Epithelial cell of proximal tubule (primary cell): Measurements from ENCODE around the gene TNIK. TPM values are rescaled to one million over a fixed set of nuclear protein-coding genes. Genes with fewer than 3 reads are reported as not detected.
A peak's percentile ranks its signal among the peaks of the same experiment; 100 is the strongest.

Source experiments
- DNase-seq: peaks from one replicate; pipeline ENCODE4 v3.0.0-alpha.2; 2011; ENCODE audit warnings: low read depth
- H3K4me3 ChIP-seq: 2 replicates; pipeline ENCODE4 v1.5.1; 2011; ENCODE audit warnings: low read depth, mild to moderate bottlenecking, low read length
- total RNA-seq: library from RNA; depleted of rRNA; stranded (reverse); fragments of >200 nt; gene quantifications from 2 replicates; pipeline ENCODE4 v1.2.3, GENCODE V29; 2015
- TF ChIP-seq, protein P1 (sequence below): conservative IDR thresholded peaks from 2 replicates; pipeline ENCODE4 v1.5.1; 2012; ENCODE audit warnings: low read depth, mild to moderate bottlenecking, low read length

TNIK gene
- total RNA-seq, 1 donor from 2014 or later, result 11.8 TPM

DNA sequence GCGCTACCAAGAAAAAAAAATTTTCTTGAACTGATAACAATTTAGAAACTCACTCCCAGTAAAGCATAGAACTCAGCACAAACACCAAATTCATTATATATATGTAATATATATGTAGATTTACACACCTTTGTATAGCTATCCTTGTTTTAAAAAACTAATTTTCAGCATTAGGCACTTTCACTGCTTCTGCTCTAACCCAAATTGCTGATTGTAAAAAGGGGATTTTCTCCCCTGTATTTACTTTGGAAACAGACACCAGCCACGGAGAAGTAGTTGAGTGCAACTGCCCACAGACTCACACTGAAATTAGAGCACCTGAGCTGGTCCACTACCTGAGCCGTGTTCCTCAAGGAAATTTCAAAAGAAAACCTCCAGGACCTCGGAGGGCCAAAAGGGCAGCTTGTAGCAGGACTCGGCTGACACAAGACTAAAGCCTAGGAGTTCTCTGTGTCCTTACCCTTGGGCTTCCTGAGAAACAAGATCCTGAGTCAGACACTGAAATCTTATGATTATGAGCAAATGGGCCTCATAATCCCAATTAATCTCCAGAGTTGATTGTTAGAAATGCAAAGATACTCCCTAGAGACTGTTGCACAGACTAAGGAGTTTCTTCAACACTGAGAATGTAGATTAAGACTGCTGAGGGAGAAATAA lies 106.0 kb downstream of the TNIK start:
- TF ChIP-seq, protein P1, sequence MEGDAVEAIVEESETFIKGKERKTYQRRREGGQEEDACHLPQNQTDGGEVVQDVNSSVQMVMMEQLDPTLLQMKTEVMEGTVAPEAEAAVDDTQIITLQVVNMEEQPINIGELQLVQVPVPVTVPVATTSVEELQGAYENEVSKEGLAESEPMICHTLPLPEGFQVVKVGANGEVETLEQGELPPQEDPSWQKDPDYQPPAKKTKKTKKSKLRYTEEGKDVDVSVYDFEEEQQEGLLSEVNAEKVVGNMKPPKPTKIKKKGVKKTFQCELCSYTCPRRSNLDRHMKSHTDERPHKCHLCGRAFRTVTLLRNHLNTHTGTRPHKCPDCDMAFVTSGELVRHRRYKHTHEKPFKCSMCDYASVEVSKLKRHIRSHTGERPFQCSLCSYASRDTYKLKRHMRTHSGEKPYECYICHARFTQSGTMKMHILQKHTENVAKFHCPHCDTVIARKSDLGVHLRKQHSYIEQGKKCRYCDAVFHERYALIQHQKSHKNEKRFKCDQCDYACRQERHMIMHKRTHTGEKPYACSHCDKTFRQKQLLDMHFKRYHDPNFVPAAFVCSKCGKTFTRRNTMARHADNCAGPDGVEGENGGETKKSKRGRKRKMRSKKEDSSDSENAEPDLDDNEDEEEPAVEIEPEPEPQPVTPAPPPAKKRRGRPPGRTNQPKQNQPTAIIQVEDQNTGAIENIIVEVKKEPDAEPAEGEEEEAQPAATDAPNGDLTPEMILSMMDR, result no peak
- DNase-seq, result no peak
- H3K4me3 ChIP-seq, result no peak overlapping the region

DNA sequence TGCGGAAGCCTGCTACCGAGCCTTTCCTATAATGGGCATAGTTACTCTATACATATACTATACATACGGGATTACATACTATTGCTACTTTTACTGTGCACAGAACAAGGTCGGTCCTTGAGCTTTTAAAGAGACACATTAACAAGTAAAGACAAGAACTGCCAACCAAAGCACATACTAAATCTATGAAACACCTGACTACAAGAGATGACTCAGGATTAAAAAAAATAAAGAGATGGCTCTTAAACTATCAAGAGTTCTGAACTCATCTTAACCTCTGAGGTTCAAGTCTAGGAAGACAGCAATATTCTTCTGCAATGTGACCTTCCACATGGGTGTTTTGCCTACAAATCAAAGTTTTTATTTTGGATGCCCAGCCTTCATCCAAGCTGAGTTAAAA lies 106.8 kb downstream of the TNIK start:
- DNase-seq, result no peak
- TF ChIP-seq, protein P1, result no peak
- H3K4me3 ChIP-seq, result no peak overlapping the region

DNA sequence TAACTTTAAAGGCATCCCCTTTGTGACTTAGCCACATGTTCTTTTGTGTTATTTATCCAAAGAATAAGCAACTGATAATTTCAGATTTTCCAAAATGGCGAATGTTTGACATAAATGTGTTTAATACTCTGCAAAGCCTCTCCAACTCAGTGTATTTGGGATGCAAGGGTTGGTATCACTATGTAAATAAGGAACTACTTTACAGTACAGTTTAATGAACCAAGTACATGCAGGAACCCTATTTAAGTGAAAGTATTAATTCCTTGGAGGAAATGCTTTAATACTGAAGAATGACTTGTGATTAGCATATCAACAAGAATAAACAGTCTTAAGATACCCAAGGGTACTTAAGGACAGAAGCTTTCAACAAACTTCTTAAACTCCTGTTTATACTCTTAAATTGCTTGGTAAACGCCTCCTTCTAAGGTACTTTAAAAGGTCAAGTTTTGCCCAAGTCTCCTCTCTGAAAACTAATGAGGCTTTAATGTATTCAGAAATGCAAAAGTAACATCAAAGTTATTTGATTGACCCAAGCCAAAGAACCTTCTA lies 107.7 kb downstream of the TNIK start:
- DNase-seq, result no peak
- TF ChIP-seq, protein P1, result no peak
- no peak overlapping the region for H3K4me3 ChIP-seq

DNA sequence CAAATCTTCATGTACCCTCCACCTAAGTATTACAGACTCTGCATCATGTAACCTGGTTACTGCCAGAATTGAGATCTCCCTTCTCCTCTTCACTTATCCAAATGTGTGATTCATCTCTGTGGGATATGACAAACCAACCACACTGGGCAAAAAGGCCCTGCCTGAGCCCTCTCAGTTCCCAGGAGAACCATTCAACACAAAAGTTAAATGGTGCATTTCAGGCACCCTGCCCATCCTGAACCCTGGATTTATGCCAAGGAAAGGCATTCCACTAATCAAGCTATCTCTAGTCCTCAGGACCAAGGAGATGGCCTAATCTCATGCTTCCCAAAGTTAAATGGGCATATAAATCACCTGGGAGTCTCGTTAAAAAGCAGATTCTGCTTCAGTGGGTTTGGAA lies 108.5 kb downstream of the TNIK start:
- no peak overlapping the region for H3K4me3 ChIP-seq
- TF ChIP-seq, protein P1, result no peak
- DNase-seq, result peak; percentile 86

DNA sequence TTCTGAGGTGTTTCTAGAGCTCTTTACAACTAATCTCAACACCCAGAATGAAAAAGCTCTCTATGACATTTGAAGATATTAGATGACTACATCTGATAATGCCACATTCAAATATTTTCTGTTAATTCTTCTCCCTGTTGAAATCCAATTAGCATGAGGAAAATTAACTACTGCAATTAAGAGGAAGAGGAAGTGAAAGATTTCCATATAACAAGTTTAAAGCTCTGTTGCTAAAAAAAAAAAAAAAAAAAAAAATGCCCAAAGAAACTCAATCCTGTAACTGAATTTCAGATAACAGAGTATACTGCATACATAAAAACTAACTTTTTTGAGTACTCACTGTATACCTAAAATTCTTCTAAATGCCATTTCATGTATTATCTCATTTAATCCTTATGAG lies 109.8 kb downstream of the TNIK start:
- no peak for DNase-seq
- TF ChIP-seq, protein P1, result no peak
- H3K4me3 ChIP-seq, result no peak overlapping the region

DNA sequence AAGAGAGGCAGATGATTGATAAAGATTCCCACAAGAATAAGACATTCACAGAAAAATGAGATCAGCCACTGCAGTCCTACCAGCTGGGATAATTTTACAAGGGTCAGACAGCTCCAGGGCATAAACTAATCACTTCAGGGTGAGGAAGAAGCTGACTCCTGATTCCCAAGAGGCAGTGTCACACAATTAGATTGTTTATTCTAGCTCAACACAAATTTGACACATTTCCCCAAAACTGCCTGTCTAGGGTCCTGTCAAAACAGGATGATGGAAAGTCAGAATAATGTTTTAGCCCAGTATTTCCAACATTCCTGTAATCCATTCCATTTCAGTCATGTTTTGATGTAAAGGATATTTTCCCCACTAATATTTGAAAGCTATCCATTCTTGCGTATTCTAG lies 110.8 kb downstream of the TNIK start:
- no peak for DNase-seq
- H3K4me3 ChIP-seq, result no peak overlapping the region
- TF ChIP-seq, protein P1, result no peak

DNA sequence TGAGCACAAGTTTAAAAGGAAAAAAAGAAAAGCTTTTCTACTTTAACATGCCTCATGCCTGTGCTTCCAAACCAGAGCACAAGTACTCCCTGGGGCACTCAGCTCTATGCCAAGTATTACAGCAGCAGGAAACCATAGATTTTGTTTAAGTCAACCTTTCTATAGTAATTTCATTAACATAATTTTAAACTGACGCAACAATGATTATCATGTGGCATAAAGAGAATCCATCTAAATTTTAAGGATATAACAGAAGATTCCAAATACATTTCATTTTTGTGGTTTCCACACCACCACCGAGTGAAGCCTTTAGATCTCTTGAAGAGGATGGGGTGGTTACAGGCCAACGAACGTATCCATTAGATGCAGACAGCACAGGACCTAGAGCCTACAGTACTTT lies 112.1 kb downstream of the TNIK start:
- TF ChIP-seq, protein P1, result no peak
- H3K4me3 ChIP-seq, result no peak overlapping the region
- DNase-seq, result no peak
